ENCODE results near the gene FGD4. TPM values are rescaled to one million over a fixed set of nuclear protein-coding genes. Genes with fewer than 3 reads are reported as not detected.

Gene FGD4
- total and polyA plus RNA-seq, 2 donors (not counting 3 experiments of a cell fraction or from before 2014, with no cell fraction given): 6.6 to 44.7 TPM

DNA sequence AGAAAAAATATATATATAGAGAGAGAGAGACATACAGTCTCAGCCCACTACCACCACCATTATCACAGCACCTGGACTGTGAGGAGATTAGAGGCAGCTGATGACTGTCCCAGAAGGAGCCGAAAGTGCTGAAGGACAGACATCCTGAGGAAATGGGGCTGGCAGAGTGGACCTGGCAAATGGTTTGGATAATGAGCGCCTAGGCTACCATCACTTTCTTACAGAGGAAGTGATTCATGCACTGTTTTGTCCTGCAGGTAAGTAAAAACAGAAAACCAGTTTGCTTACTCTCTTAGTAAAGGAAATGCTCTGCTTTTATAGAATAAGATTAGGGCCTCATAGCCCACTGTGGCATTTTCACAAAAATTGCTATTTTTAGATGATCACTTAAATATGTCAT is 251.2 kb downstream of the FGD4 start:
- no peak overlapping the region for H3K4me3 ChIP-seq (replicated peaks in 1 of 3; ENCODE audit: insufficient read depth in 1 of 3, low read depth in 1 of 3, low read length in 3 of 3)
- ChIA-PET CTCF (interaction anchor here (1.3 to 1.5 kb wide), 2 partner anchors 27 to 82 kb away, joined by 3 read pairs; no protein-coding TSS in a partner anchor), POLR2A (interaction anchor here (0.6 kb wide), 1 partner anchor 678 kb away, joined by 4 read pairs; no protein-coding TSS in a partner anchor)
- no peaks in the 10 kb centered on the region for H3K9me3 ChIP-seq (replicated peaks; ENCODE audit: control insufficient read depth, insufficient read depth, low read length)
- H3K4me1 ChIP-seq (ENCODE audit: control insufficient read depth, extremely low read depth, insufficient read depth, low read length): peaks cover 12% of the 10 kb centered on the region
- no peak overlapping the region for H3K4me2 ChIP-seq (ENCODE audit: insufficient read depth, low read length)
- peak; percentile 77 for TF ChIP-seq FOS (IDR thresholded peaks at IDR 0.05; ENCODE audit: borderline replicate concordance, insufficient read depth, low read length)
- TF ChIP-seq MAX (IDR thresholded peaks at IDR 0.05; ENCODE audit: insufficient read depth, insufficient read length): no peak
- TF ChIP-seq GATA2 (IDR thresholded peaks at IDR 0.05; ENCODE audit: insufficient read depth, insufficient read length, low read depth, low read length): no peak
- TF ChIP-seq JUN (IDR thresholded peaks at IDR 0.05; ENCODE audit: borderline replicate concordance, insufficient read depth, insufficient read length, low read depth): peak; percentile 76
- no peak overlapping the region for H3K9ac ChIP-seq (replicated peaks; ENCODE audit: extremely low read depth, insufficient read depth, low read length)
- no peak overlapping the region for H2AFZ ChIP-seq (ENCODE audit: low read depth, low read length)
- H3K27ac ChIP-seq (ENCODE audit: insufficient read depth, low read depth, low read length): peak overlapping the region; percentile 6
- no TSS peak for BruUV-seq (replicated peaks)
- peak; percentile 43 for FAIRE-seq
- no peaks in the 10 kb centered on the region for H3K79me2 ChIP-seq (ENCODE audit: control insufficient read depth, insufficient read depth, low read length)
- H3K36me3 ChIP-seq (ENCODE audit: control insufficient read depth in 2 of 2, extremely low read depth in 1 of 2, insufficient read depth in 2 of 2, low read length in 2 of 2): peaks cover 3% of the 10 kb centered on the region in 2 experiments
- no peaks in the 10 kb centered on the region for H3K9me1 ChIP-seq (replicated peaks; ENCODE audit: control insufficient read depth, extremely low read depth, insufficient read depth, low read length)
- dilution Hi-C loops (cut with MboI; ENCODE audit: extremely low pct_ligation_motif_present, low sequenced_read_pairs): no loop called here
- H4K20me1 ChIP-seq (replicated peaks; ENCODE audit: control insufficient read depth, extremely low read depth, insufficient read depth, low read length): no peaks in the 10 kb centered on the region
- peak; percentile 84 for DNase-seq (ENCODE audit: low read depth, low spot score)
- intact Hi-C loops (cut with micrococcal nuclease): loop anchor here (10.0 kb wide), 1 partner anchor 166 kb away; no protein-coding TSS in a partner anchor
- no peaks in the 10 kb centered on the region for H3K27me3 ChIP-seq (ENCODE audit: control insufficient read depth in 2 of 2, insufficient read depth in 2 of 2, low read length in 2 of 2)

DNA sequence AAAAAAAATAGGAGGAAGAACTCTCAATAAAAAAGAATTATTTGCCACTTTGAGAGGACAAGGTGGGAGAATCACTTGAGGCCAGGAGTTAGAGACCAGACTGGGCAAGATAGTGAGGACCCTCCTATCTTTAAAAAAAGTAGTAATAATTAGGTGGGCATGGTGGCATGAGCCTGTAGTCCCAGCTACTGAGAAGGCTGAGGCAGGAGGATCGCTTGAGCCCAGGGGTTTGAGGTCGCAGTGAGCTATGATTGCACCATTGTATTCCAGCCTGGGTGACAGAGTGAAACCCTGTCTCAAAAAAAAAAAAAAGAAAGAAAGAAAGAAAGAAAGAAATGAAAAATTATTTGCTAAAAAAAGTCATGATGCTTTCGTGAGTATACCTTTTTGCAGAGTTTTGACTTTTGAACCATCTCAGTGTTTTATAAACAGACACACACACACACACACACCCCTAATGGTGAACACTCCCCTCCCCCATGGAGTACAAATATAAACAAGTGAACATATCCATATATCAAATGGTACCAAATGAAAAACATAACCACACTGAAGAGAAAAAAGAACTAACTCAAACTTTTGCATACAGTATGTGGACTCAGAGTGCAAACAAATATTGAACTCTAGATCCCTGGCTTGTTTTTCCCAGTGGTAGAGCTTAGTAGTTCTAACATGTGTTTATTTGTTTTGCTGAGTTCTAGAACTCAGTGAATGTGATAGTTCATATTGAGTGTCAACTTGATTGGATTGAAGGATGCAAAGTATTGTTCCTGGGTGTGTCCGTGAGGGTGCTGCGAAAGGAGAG is 252.0 kb downstream of the FGD4 start:
- Histone ChIP-seq H3K79me2 (ENCODE audit: control insufficient read depth, insufficient read depth, low read length) (no peaks in the 10 kb centered on the region), H2AFZ (ENCODE audit: low read depth, low read length) (no peak overlapping the region), H3K9me3 (replicated peaks; ENCODE audit: control insufficient read depth, insufficient read depth, low read length) (no peaks in the 10 kb centered on the region), H3K9ac (replicated peaks; ENCODE audit: extremely low read depth, insufficient read depth, low read length) (no peak overlapping the region), H3K9me1 (replicated peaks; ENCODE audit: control insufficient read depth, extremely low read depth, insufficient read depth, low read length) (no peaks in the 10 kb centered on the region), H3K27ac (ENCODE audit: insufficient read depth, low read depth, low read length) (peak overlapping the region; percentile 6), H3K4me1 (ENCODE audit: control insufficient read depth, extremely low read depth, insufficient read depth, low read length) (peaks cover 12% of the 10 kb centered on the region), H4K20me1 (replicated peaks; ENCODE audit: control insufficient read depth, extremely low read depth, insufficient read depth, low read length) (no peaks in the 10 kb centered on the region), H3K4me2 (ENCODE audit: insufficient read depth, low read length) (no peak overlapping the region), H3K36me3 (ENCODE audit: control insufficient read depth in 2 of 2, extremely low read depth in 1 of 2, insufficient read depth in 2 of 2, low read length in 2 of 2) (peaks cover under 1 to 1% of the 10 kb centered on the region in 2 experiments), H3K4me3 (replicated peaks in 1 of 3; ENCODE audit: insufficient read depth in 1 of 3, low read depth in 1 of 3, low read length in 3 of 3) (no peak overlapping the region), H3K27me3 (ENCODE audit: control insufficient read depth in 2 of 2, insufficient read depth in 2 of 2, low read length in 2 of 2) (no peaks in the 10 kb centered on the region)
- intact Hi-C loops (cut with micrococcal nuclease): loop anchor here (10.0 kb wide), 1 partner anchor 167 kb away; no protein-coding TSS in a partner anchor
- BruUV-seq (replicated peaks): no TSS peak
- dilution Hi-C loops (cut with MboI; ENCODE audit: extremely low pct_ligation_motif_present, low sequenced_read_pairs): no loop called here
- TF ChIP-seq POLR2AphosphoS5 (IDR thresholded peaks at IDR 0.05; ENCODE audit: insufficient read depth, low read depth, low read length): no peak
- POLR2A ChIA-PET: no interaction called here
- CTCF ChIA-PET: interaction anchor here (0.6 to 1.5 kb wide), 3 partner anchors 28 to 998 kb away, joined by 3 to 4 read pairs (median 3); no protein-coding TSS in a partner anchor
- DNase-seq (ENCODE audit: low read depth, low spot score): no peak
- FAIRE-seq: no peak

Measured in endothelial cell of umbilical vein (primary cell).